ENCODE measurements around the gene PRRX1. TPM values are rescaled to one million over a fixed set of nuclear protein-coding genes. Genes with fewer than 3 reads are reported as not detected.

The PRRX1 gene
- 74.7 TPM for total RNA-seq
- long read RNA-seq, full-length matches to known transcripts, result 99 of 129 reads
- long read RNA-seq, partial matches to known transcripts, result 3 of 129 reads
- long read RNA-seq, other reads (novel, unspliced or antisense), result 27 of 129 reads

DNA sequence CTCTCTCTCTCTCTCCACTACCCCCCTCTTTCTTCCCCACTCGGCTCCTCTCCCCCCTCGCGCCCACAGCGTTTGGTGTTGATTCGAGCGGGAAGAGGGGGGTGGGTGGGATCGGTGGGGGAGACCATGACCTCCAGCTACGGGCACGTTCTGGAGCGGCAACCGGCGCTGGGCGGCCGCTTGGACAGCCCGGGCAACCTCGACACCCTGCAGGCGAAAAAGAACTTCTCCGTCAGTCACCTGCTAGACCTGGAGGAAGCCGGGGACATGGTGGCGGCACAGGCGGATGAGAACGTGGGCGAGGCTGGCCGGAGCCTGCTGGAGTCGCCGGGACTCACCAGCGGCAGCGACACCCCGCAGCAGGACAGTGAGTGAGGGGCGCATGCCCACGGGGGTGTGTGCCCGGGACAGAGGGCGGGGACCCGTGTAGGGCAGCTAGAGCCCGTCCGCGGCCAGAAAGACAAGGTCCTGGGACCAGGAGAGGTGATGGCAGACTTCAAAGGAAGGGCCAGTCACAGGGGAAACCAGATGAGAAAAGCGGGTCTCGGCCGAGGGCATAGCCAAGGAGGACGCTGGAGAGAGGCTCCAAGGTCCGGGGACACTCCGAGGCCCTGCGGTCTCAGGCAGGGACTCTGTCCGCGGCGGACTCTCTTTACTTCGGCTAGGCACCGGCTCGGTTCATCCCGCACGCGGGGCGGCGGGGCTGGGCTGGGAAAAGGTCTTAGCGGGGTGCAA, at the start of gene PRRX1:
Gene PRRX1 (plus strand): TSS at position 39 of the 735 bp plus-strand sequence. CDS start 88 bp downstream, at position 127.
- intact Hi-C loops (cut with micrococcal nuclease), result no loop called here
- DNase-seq, result peak; percentile 34
- no peaks in the 10 kb centered on the region for H3K9me3 ChIP-seq (replicated peaks)
- no peaks in the 10 kb centered on the region for H3K36me3 ChIP-seq
- H3K27me3 ChIP-seq (ENCODE audit: low read depth), result peaks cover 94% of the 10 kb centered on the region
- peak within 1 kb of the TSS; percentile 82 for H3K4me3 ChIP-seq
- H3K4me1 ChIP-seq, result peaks cover 47% of the 10 kb centered on the region
- H3K27ac ChIP-seq (replicated peaks), result peak within 1 kb of the TSS; percentile 92
- TF ChIP-seq, protein P1, sequence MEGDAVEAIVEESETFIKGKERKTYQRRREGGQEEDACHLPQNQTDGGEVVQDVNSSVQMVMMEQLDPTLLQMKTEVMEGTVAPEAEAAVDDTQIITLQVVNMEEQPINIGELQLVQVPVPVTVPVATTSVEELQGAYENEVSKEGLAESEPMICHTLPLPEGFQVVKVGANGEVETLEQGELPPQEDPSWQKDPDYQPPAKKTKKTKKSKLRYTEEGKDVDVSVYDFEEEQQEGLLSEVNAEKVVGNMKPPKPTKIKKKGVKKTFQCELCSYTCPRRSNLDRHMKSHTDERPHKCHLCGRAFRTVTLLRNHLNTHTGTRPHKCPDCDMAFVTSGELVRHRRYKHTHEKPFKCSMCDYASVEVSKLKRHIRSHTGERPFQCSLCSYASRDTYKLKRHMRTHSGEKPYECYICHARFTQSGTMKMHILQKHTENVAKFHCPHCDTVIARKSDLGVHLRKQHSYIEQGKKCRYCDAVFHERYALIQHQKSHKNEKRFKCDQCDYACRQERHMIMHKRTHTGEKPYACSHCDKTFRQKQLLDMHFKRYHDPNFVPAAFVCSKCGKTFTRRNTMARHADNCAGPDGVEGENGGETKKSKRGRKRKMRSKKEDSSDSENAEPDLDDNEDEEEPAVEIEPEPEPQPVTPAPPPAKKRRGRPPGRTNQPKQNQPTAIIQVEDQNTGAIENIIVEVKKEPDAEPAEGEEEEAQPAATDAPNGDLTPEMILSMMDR (IDR thresholded peaks at IDR 0.05; ENCODE audit: borderline replicate concordance), result no peak

- intact Hi-C loops (cut with micrococcal nuclease), result no loop called here
- peak overlapping the region; percentile 22 for H3K27ac ChIP-seq (replicated peaks)
- DNase-seq, result no peak
Observed at GRCh38 chr1:170617591-170618330, 46.2 kb upstream of the PRRX1 start.

GRCh38 chr1:170618421-170618820, 45.5 kb upstream of the PRRX1 start:
- DNase-seq, result no peak
- intact Hi-C loops (cut with micrococcal nuclease), result no loop called here
- Histone ChIP-seq H3K27ac (replicated peaks) (peak overlapping the region; percentile 22), H3K9me3 (replicated peaks) (peaks cover under 1% of the 10 kb centered on the region), H3K4me1 (peaks cover 13% of the 10 kb centered on the region), H3K27me3 (ENCODE audit: low read depth) (no peaks in the 10 kb centered on the region), H3K4me3 (no peak overlapping the region), H3K36me3 (no peaks in the 10 kb centered on the region)
- TF ChIP-seq, protein P1 (IDR thresholded peaks at IDR 0.05; ENCODE audit: borderline replicate concordance), result no peak

More at GRCh38 chr1:170617591-170618330, 46.2 kb upstream of the PRRX1 start:
- no peak overlapping the region for H3K4me3 ChIP-seq
- peaks cover 7% of the 10 kb centered on the region for H3K9me3 ChIP-seq (replicated peaks)
- peaks cover 13% of the 10 kb centered on the region for H3K4me1 ChIP-seq
- no peaks in the 10 kb centered on the region for H3K36me3 ChIP-seq
- no peaks in the 10 kb centered on the region for H3K27me3 ChIP-seq (ENCODE audit: low read depth)
- TF ChIP-seq, protein P1 (IDR thresholded peaks at IDR 0.05; ENCODE audit: borderline replicate concordance), result no peak

GRCh38 chr1:170619241-170620028, 44.5 kb upstream of the PRRX1 start:
- H3K27ac ChIP-seq (replicated peaks), result no peak overlapping the region
- TF ChIP-seq, protein P1 (IDR thresholded peaks at IDR 0.05; ENCODE audit: borderline replicate concordance), result no peak
- H3K36me3 ChIP-seq, result no peaks in the 10 kb centered on the region
- intact Hi-C loops (cut with micrococcal nuclease), result no loop called here
- H3K27me3 ChIP-seq (ENCODE audit: low read depth), result no peaks in the 10 kb centered on the region
- no peak overlapping the region for H3K4me3 ChIP-seq
- peaks cover 13% of the 10 kb centered on the region for H3K4me1 ChIP-seq
- DNase-seq, result no peak
- no peaks in the 10 kb centered on the region for H3K9me3 ChIP-seq (replicated peaks)

- no peak overlapping the region for H3K27ac ChIP-seq (replicated peaks)
- intact Hi-C loops (cut with micrococcal nuclease), result no loop called here
- H3K36me3 ChIP-seq, result no peaks in the 10 kb centered on the region
- no peak overlapping the region for H3K4me3 ChIP-seq
- no peaks in the 10 kb centered on the region for H3K27me3 ChIP-seq (ENCODE audit: low read depth)
- TF ChIP-seq, protein P1 (IDR thresholded peaks at IDR 0.05; ENCODE audit: borderline replicate concordance), result no peak
- no peaks in the 10 kb centered on the region for H3K9me3 ChIP-seq (replicated peaks)
- no peak for DNase-seq
- H3K4me1 ChIP-seq, result peaks cover 13% of the 10 kb centered on the region
Observed at GRCh38 chr1:170620164-170620563, 43.8 kb upstream of the PRRX1 start.
